BLaER1 treated with 17β-estradiol and CSF1 and Interleukin-3, amounts not matched to agents 10 nM and 100 nM (cell line): ENCODE measurements around the gene KCNK6.

ENCODE experiments used
- H3K27ac ChIP-seq, 11 experiments: shearing (Covaris generic); formaldehyde crosslinking; 2 replicates each; pipeline ENCODE4 v1.8.1; 2022
- H3K27me3 ChIP-seq, 11 experiments: shearing (Covaris generic); formaldehyde crosslinking; 2 replicates each; pipeline ENCODE4 v1.8.1; 2022
- H3K36me3 ChIP-seq, 11 experiments: shearing (Covaris generic); formaldehyde crosslinking; 2 replicates each; pipeline ENCODE4 v1.8.1; 2022
- H3K4me1 ChIP-seq, 10 experiments: shearing (Covaris generic); formaldehyde crosslinking; 2 replicates each; pipeline ENCODE4 v1.8.1; 2022
- H3K4me2 ChIP-seq, 11 experiments: shearing (Covaris generic); formaldehyde crosslinking; 2 replicates each; pipeline ENCODE4 v1.8.1; 2022
- H3K4me3 ChIP-seq, 10 experiments: shearing (Covaris generic); formaldehyde crosslinking; 2 replicates each; pipeline ENCODE4 v1.8.1; 2022
- H3K9ac ChIP-seq, 11 experiments: shearing (Covaris generic); formaldehyde crosslinking; 2 replicates each; pipeline ENCODE4 v1.8.1; 2022
- H3K9me3 ChIP-seq, 11 experiments: shearing (Covaris generic); formaldehyde crosslinking; replicated peaks in 1 of 11; 2 replicates each; pipeline ENCODE4 v1.8.1; 2022
- H4K20me1 ChIP-seq, 11 experiments: shearing (Covaris generic); formaldehyde crosslinking; 2 replicates each; pipeline ENCODE4 v1.8.1; 2022
- Cebpa-rat ChIP-seq, 11 experiments: shearing (Covaris generic); IDR thresholded peaks; 2 replicates each; pipeline ENCODE4 v1.8.1; 2022

The KCNK6 gene

GRCh38 chr19:38319421-38320258, at the start of gene KCNK6:
Gene KCNK6 (plus strand): TSS chr19:38319845. CDS start chr19:38319951, 106 bp downstream.
- peak within 1 kb of the TSS; percentile 62 to 82 (median 77) for H3K27ac ChIP-seq
- H3K27me3 ChIP-seq: no peaks in the 10 kb centered on the region
- TF ChIP-seq Cebpa-rat (IDR thresholded peaks at IDR 0.05): no peak
- H4K20me1 ChIP-seq: peaks cover 0 to 39% (median 8%) of the 10 kb centered on the region in 11 experiments; a peak in 10 of 22 replicates
- H3K4me3 ChIP-seq: peak within 1 kb of the TSS; percentile 69 to 86 (median 77)
- H3K36me3 ChIP-seq: peaks cover 5 to 19% (median 16%) of the 10 kb centered on the region in 11 experiments; a peak in 21 of 22 replicates
- H3K4me2 ChIP-seq: peak within 1 kb of the TSS; percentile 87 to 98 (median 93)
- peaks cover 62 to 77% (median 67%) of the 10 kb centered on the region in 10 experiments for H3K4me1 ChIP-seq
- H3K9me3 ChIP-seq: no peaks in the 10 kb centered on the region
- peak within 1 kb of the TSS; percentile 73 to 87 (median 83) for H3K9ac ChIP-seq

GRCh38 chr19:38270587-38271167, 49.0 kb upstream of the KCNK6 start:
- Histone ChIP-seq H3K9me3 (no peaks in the 10 kb centered on the region), H3K4me3 (no peak overlapping the region), H3K27ac (no peak overlapping the region), H3K27me3 (no peaks in the 10 kb centered on the region), H3K4me2 (0 out of 22 replicates have a peak overlapping the region, but pooled peaks of 1 of the 11 experiments have one; percentile 11), H3K4me1 (peaks cover 43 to 81% (median 68%) of the 10 kb centered on the region in 10 experiments), H3K36me3 (peaks cover 0 to 16% (median 0%) of the 10 kb centered on the region in 11 experiments; a peak in 8 of 22 replicates), H3K9ac (no peak overlapping the region; a peak in 1 of 22 replicates), H4K20me1 (peaks cover 0 to 86% (median 6%) of the 10 kb centered on the region in 11 experiments; a peak in 10 of 22 replicates)
- no peak for TF ChIP-seq Cebpa-rat (IDR thresholded peaks at IDR 0.05)

GRCh38 chr19:38273499-38273898, 46.1 kb upstream of the KCNK6 start:
- peaks cover 16 to 58% (median 41%) of the 10 kb centered on the region in 10 experiments for H3K4me1 ChIP-seq
- H3K4me2 ChIP-seq: no peak overlapping the region
- H4K20me1 ChIP-seq: peaks cover 0 to 96% (median 8%) of the 10 kb centered on the region in 11 experiments; a peak in 9 of 22 replicates
- TF ChIP-seq Cebpa-rat (IDR thresholded peaks at IDR 0.05): no peak
- peaks cover 0 to 17% (median 0%) of the 10 kb centered on the region in 11 experiments; a peak in 8 of 22 replicates for H3K36me3 ChIP-seq
- no peaks in the 10 kb centered on the region for H3K27me3 ChIP-seq
- H3K9ac ChIP-seq: no peak overlapping the region
- no peaks in the 10 kb centered on the region for H3K9me3 ChIP-seq
- no peak overlapping the region for H3K4me3 ChIP-seq
- H3K27ac ChIP-seq: no peak overlapping the region

- H3K9me3 ChIP-seq: no peaks in the 10 kb centered on the region
- H3K27ac ChIP-seq: no peak overlapping the region
- TF ChIP-seq Cebpa-rat (IDR thresholded peaks at IDR 0.05): no peak
- H3K9ac ChIP-seq: peak overlapping the region in 2 of 11 experiments; percentile 7 to 41; a peak in 1 of 22 replicates
- H3K4me3 ChIP-seq: no peak overlapping the region; a peak in 1 of 20 replicates
- peak overlapping the region; percentile 24 to 56 (median 35); a peak in 17 of 22 replicates for H3K4me2 ChIP-seq
- H3K4me1 ChIP-seq: peaks cover 17 to 64% (median 38%) of the 10 kb centered on the region in 10 experiments
- H3K36me3 ChIP-seq: peaks cover 0 to 17% (median 0%) of the 10 kb centered on the region in 11 experiments; a peak in 8 of 22 replicates
- H4K20me1 ChIP-seq: peaks cover 0 to 94% (median 9%) of the 10 kb centered on the region in 11 experiments; a peak in 9 of 22 replicates
- H3K27me3 ChIP-seq: no peaks in the 10 kb centered on the region
Observed at GRCh38 chr19:38274739-38275138, 44.9 kb upstream of the KCNK6 start.

- H3K4me2 ChIP-seq: no peak overlapping the region
Observed at GRCh38 chr19:38276942-38277517, 42.6 kb upstream of the KCNK6 start.

GRCh38 chr19:38277549-38277948, 42.1 kb upstream of the KCNK6 start:
- H3K9me3 ChIP-seq: no peaks in the 10 kb centered on the region
- no peak overlapping the region; a peak in 1 of 22 replicates for H3K9ac ChIP-seq
- H3K4me3 ChIP-seq: no peak overlapping the region
- H3K4me1 ChIP-seq: peaks cover 29 to 69% (median 49%) of the 10 kb centered on the region in 10 experiments
- H3K27ac ChIP-seq: no peak overlapping the region
- H4K20me1 ChIP-seq: peaks cover 0 to 90% (median 9%) of the 10 kb centered on the region in 11 experiments; a peak in 10 of 22 replicates
- no peaks in the 10 kb centered on the region for H3K27me3 ChIP-seq
- no peak for TF ChIP-seq Cebpa-rat (IDR thresholded peaks at IDR 0.05)
- no peak overlapping the region for H3K4me2 ChIP-seq
- peaks cover 0 to 12% (median 5%) of the 10 kb centered on the region in 11 experiments; a peak in 5 of 22 replicates for H3K36me3 ChIP-seq

More at GRCh38 chr19:38276942-38277517, 42.6 kb upstream of the KCNK6 start:
- H3K4me3 ChIP-seq: no peak overlapping the region
- TF ChIP-seq Cebpa-rat (IDR thresholded peaks at IDR 0.05): no peak
- peaks cover 0 to 12% (median 5%) of the 10 kb centered on the region in 11 experiments; a peak in 5 of 22 replicates for H3K36me3 ChIP-seq
- H3K9ac ChIP-seq: no peak overlapping the region; a peak in 1 of 22 replicates
- no peak overlapping the region for H3K27ac ChIP-seq
- H3K4me1 ChIP-seq: peaks cover 24 to 67% (median 45%) of the 10 kb centered on the region in 10 experiments
- H3K9me3 ChIP-seq: no peaks in the 10 kb centered on the region
- H4K20me1 ChIP-seq: peaks cover 0 to 90% (median 9%) of the 10 kb centered on the region in 11 experiments; a peak in 10 of 22 replicates
- H3K27me3 ChIP-seq: no peaks in the 10 kb centered on the region

- Histone ChIP-seq H4K20me1 (peaks cover 0 to 85% (median 11%) of the 10 kb centered on the region in 11 experiments; a peak in 10 of 22 replicates), H3K4me2 (no peak overlapping the region), H3K9me3 (no peaks in the 10 kb centered on the region), H3K27ac (no peak overlapping the region), H3K4me3 (no peak overlapping the region), H3K9ac (no peak overlapping the region), H3K36me3 (peaks cover 0 to 12% (median 5%) of the 10 kb centered on the region in 11 experiments; a peak in 5 of 22 replicates), H3K4me1 (peaks cover 35 to 72% (median 52%) of the 10 kb centered on the region in 10 experiments), H3K27me3 (no peaks in the 10 kb centered on the region)
- TF ChIP-seq Cebpa-rat (IDR thresholded peaks at IDR 0.05): no peak
Observed at GRCh38 chr19:38277969-38278680, 41.5 kb upstream of the KCNK6 start.

GRCh38 chr19:38278751-38279150, 40.9 kb upstream of the KCNK6 start:
- TF ChIP-seq Cebpa-rat (IDR thresholded peaks at IDR 0.05): no peak
- H3K27ac ChIP-seq: no peak overlapping the region

More at GRCh38 chr19:38278751-38279150, 40.9 kb upstream of the KCNK6 start:
- peaks cover 40 to 71% (median 54%) of the 10 kb centered on the region in 10 experiments for H3K4me1 ChIP-seq
- no peak overlapping the region for H3K4me3 ChIP-seq
- no peaks in the 10 kb centered on the region for H3K27me3 ChIP-seq
- peaks cover 0 to 79% (median 13%) of the 10 kb centered on the region in 11 experiments; a peak in 10 of 22 replicates for H4K20me1 ChIP-seq
- peaks cover 0 to 12% (median 6%) of the 10 kb centered on the region in 11 experiments; a peak in 4 of 22 replicates for H3K36me3 ChIP-seq
- no peak overlapping the region for H3K9ac ChIP-seq
- H3K9me3 ChIP-seq: no peaks in the 10 kb centered on the region
- H3K4me2 ChIP-seq: no peak overlapping the region
